Loucy (cell line): Measurements from ENCODE around the gene USP1.

ENCODE experiments used
- EZH2phosphoT487 ChIP-seq: fragments of 200-600 bp; IDR thresholded peaks from 2 replicates; pipeline ENCODE4 v1.6.1; 2018; ENCODE audit warnings: antibody characterized with exemption, mild to moderate bottlenecking, moderate library complexity, borderline replicate concordance
- TF ChIP-seq, protein P1 (sequence below): fragments of 200-600 bp; sonication (generic); conservative IDR thresholded peaks from 2 replicates; pipeline ENCODE4 v1.5.1; 2014; ENCODE audit warnings: mild to moderate bottlenecking, antibody characterized with exemption, low read length

DNA sequence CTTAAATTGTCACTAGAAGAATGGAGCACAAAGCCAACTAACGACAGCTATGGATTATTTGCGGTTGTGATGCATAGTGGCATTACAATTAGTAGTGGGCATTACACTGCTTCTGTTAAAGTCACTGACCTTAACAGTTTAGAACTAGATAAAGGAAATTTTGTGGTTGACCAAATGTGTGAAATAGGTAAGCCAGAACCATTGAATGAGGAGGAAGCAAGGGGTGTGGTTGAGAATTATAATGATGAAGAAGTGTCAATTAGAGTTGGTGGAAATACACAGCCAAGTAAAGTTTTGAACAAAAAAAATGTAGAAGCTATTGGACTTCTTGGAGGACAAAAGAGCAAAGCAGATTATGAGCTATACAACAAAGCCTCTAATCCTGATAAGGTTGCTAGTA lies 13.5 kb downstream of the USP1 start:
- TF ChIP-seq, protein P1, sequence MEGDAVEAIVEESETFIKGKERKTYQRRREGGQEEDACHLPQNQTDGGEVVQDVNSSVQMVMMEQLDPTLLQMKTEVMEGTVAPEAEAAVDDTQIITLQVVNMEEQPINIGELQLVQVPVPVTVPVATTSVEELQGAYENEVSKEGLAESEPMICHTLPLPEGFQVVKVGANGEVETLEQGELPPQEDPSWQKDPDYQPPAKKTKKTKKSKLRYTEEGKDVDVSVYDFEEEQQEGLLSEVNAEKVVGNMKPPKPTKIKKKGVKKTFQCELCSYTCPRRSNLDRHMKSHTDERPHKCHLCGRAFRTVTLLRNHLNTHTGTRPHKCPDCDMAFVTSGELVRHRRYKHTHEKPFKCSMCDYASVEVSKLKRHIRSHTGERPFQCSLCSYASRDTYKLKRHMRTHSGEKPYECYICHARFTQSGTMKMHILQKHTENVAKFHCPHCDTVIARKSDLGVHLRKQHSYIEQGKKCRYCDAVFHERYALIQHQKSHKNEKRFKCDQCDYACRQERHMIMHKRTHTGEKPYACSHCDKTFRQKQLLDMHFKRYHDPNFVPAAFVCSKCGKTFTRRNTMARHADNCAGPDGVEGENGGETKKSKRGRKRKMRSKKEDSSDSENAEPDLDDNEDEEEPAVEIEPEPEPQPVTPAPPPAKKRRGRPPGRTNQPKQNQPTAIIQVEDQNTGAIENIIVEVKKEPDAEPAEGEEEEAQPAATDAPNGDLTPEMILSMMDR, result no peak
- no peak for TF ChIP-seq EZH2phosphoT487
